HepG2 (cell line): ENCODE measurements around the gene INHA. TPM values are rescaled to one million over a fixed set of nuclear protein-coding genes. Genes with fewer than 3 reads are reported as not detected.

Source experiments
- CENPT ChIP-seq: sonication (generic); formaldehyde crosslinking; IDR thresholded peaks from 2 replicates; pipeline ENCODE4 v1.8.0; 2022; ENCODE audit warnings: low read depth, mild to moderate bottlenecking, moderate library complexity, missing genetic modification reagents
- EP300 ChIP-seq, 3 experiments: sonication (generic) in 1 of 3; formaldehyde crosslinking in 1 of 3; IDR thresholded peaks; 2 replicates each; pipeline versions ENCODE4 v1.5.1 to v1.6.1; 2011 to 2020; ENCODE audit warnings: low read depth in 2 of 3, low read length in 2 of 3, borderline replicate concordance in 1 of 3, improper control_type of control experiment in 1 of 3, mild to moderate bottlenecking in 1 of 3, missing genetic modification reagents in 1 of 3, moderate library complexity in 1 of 3
- MEIS1 ChIP-seq: sonication (generic); formaldehyde crosslinking; IDR thresholded peaks from 2 replicates; pipeline ENCODE4 v1.9.0; 2021; ENCODE audit warnings: mild to moderate bottlenecking, missing genetic modification reagents, moderate library complexity, borderline replicate concordance
- NCOA1 ChIP-seq: sonication (generic); formaldehyde crosslinking; IDR thresholded peaks from 2 replicates; pipeline ENCODE4 v1.9.0; 2021; ENCODE audit warnings: missing genetic modification reagents
- NFYB ChIP-seq: sonication (generic); formaldehyde crosslinking; IDR thresholded peaks from 2 replicates; pipeline ENCODE4 v1.4.0; 2020; ENCODE audit warnings: missing genetic modification reagents
- POLR2G ChIP-seq: fragments of 200-400 bp; formaldehyde crosslinking; IDR thresholded peaks from 2 replicates; pipeline ENCODE4 v1.6.1; 2018; ENCODE audit warnings: mild to moderate bottlenecking, low read depth, low read length, moderate library complexity
- SIN3B ChIP-seq: fragments of 150-350 bp; IDR thresholded peaks from 2 replicates; pipeline ENCODE4 v1.6.1; 2014; ENCODE audit warnings: low read length
- SMARCC2 ChIP-seq: fragments of 450-650 bp; IDR thresholded peaks from 2 replicates; pipeline ENCODE4 v1.6.1; 2017; ENCODE audit warnings: antibody characterized with exemption, mild to moderate bottlenecking
- SP140L ChIP-seq: sonication (generic); formaldehyde crosslinking; IDR thresholded peaks from 2 replicates; pipeline ENCODE4 v1.4.0; 2020; ENCODE audit warnings: missing genetic modification reagents, borderline replicate concordance
- SRF ChIP-seq: IDR thresholded peaks from 2 replicates; pipeline ENCODE4 v1.6.1; 2011; ENCODE audit warnings: mild to moderate bottlenecking, low read depth, low read length, moderate library complexity
- U2AF2 ChIP-seq: fragments of 200-400 bp; formaldehyde crosslinking; IDR thresholded peaks from 2 replicates; pipeline ENCODE4 v1.6.1; 2017; ENCODE audit warnings: low read depth, mild to moderate bottlenecking, low read length
- ZFYVE20 ChIP-seq: sonication (generic); formaldehyde crosslinking; IDR thresholded peaks from 2 replicates; pipeline ENCODE4 v1.8.0; 2023; ENCODE audit warnings: low read depth, mild to moderate bottlenecking, moderate library complexity, missing genetic modification reagents, borderline replicate concordance
- ZNF20 ChIP-seq: sonication (generic); formaldehyde crosslinking; IDR thresholded peaks from 2 replicates; pipeline ENCODE4 v1.4.0; 2020; ENCODE audit warnings: mild to moderate bottlenecking, moderate library complexity, missing genetic modification reagents
- ZNF326 ChIP-seq: sonication (generic); formaldehyde crosslinking; IDR thresholded peaks from 2 replicates; pipeline ENCODE4 v1.4.0; 2020; ENCODE audit warnings: missing genetic modification reagents, borderline replicate concordance
- ZNF383 ChIP-seq: sonication (generic); formaldehyde crosslinking; IDR thresholded peaks from 2 replicates; pipeline ENCODE4 v1.4.0; 2020; ENCODE audit warnings: missing genetic modification reagents, mild to moderate bottlenecking, borderline replicate concordance
- ZNF468 ChIP-seq: sonication (generic); formaldehyde crosslinking; IDR thresholded peaks from 2 replicates; pipeline ENCODE4 v1.8.0; 2022; ENCODE audit warnings: mild to moderate bottlenecking, moderate library complexity, missing genetic modification reagents
- ZNF546 ChIP-seq: sonication (generic); formaldehyde crosslinking; conservative IDR thresholded peaks from 2 replicates; pipeline ENCODE4 v1.8.1; 2023; ENCODE audit warnings: mild to moderate bottlenecking, missing genetic modification reagents
- ZNF598 ChIP-seq: sonication (generic); formaldehyde crosslinking; IDR thresholded peaks from 2 replicates; pipeline ENCODE4 v1.5.1; 2020; ENCODE audit warnings: mild to moderate bottlenecking, missing genetic modification reagents, borderline replicate concordance
- ZNF652 ChIP-seq: IDR thresholded peaks from 2 replicates; pipeline ENCODE4 v1.6.1; 2016; ENCODE audit warnings: low read depth, borderline replicate concordance
- ZSCAN25 ChIP-seq: sonication (generic); formaldehyde crosslinking; IDR thresholded peaks from 2 replicates; pipeline ENCODE4 v1.8.0; 2022; ENCODE audit warnings: mild to moderate bottlenecking, missing genetic modification reagents
- polyA plus RNA-seq, 8 experiments: library from polyadenylated mRNA; depleted of rRNA in 3 of 8; stranded (reverse) in 7 of 8; unstranded in 1 of 8; fragments of >200 nt; fragmentation: Illumina TruSeq in 4 of 8; extraction: Trizol in 4 of 8; gene quantifications; 2 replicates each; pipeline versions ENCODE4 v1.2.1 to v1.2.3, GENCODE V29; 2011 to 2016; ENCODE audit warnings: low read depth in 4 of 8, missing spikeins in 1 of 8, mixed read lengths in 1 of 8; ENCODE audit not compliant: insufficient read depth in 1 of 8
- total RNA-seq, 5 experiments: library from RNA; depleted of rRNA; stranded (reverse); fragments of >200 nt; fragmentation: Illumina TruSeq; extraction: Trizol; gene quantifications; 2 replicates each; pipeline ENCODE4 v1.2.3, GENCODE V29; 2016; ENCODE audit warnings: low read depth in 1 of 5
- TF ChIP-seq, protein P1 (sequence below): sonication (generic); formaldehyde crosslinking; IDR thresholded peaks from 2 replicates; pipeline ENCODE4 v1.4.0; 2020; ENCODE audit warnings: mild to moderate bottlenecking, missing genetic modification reagents
- TF ChIP-seq, protein P2 (sequence below): sonication (generic); IDR thresholded peaks from 2 replicates; pipeline ENCODE4 v1.6.1; 2016; ENCODE audit warnings: low read depth, borderline replicate concordance
- TF ChIP-seq, protein P3 (sequence below): sonication (generic); formaldehyde crosslinking; IDR thresholded peaks from 2 replicates; pipeline ENCODE4 v1.4.0; 2020; ENCODE audit warnings: missing genetic modification reagents
- TF ChIP-seq, protein P4 (sequence below): sonication (generic); formaldehyde crosslinking; IDR thresholded peaks from 2 replicates; pipeline ENCODE4 v1.4.0; 2020; ENCODE audit warnings: low read depth, mild to moderate bottlenecking, missing genetic modification reagents

Gene INHA
- total and polyA plus RNA-seq, 2 of the 13 experiments (the other 11 are each of a cell fraction or from before 2014, with no cell fraction given), result 4.1 to 15.2 TPM

DNA sequence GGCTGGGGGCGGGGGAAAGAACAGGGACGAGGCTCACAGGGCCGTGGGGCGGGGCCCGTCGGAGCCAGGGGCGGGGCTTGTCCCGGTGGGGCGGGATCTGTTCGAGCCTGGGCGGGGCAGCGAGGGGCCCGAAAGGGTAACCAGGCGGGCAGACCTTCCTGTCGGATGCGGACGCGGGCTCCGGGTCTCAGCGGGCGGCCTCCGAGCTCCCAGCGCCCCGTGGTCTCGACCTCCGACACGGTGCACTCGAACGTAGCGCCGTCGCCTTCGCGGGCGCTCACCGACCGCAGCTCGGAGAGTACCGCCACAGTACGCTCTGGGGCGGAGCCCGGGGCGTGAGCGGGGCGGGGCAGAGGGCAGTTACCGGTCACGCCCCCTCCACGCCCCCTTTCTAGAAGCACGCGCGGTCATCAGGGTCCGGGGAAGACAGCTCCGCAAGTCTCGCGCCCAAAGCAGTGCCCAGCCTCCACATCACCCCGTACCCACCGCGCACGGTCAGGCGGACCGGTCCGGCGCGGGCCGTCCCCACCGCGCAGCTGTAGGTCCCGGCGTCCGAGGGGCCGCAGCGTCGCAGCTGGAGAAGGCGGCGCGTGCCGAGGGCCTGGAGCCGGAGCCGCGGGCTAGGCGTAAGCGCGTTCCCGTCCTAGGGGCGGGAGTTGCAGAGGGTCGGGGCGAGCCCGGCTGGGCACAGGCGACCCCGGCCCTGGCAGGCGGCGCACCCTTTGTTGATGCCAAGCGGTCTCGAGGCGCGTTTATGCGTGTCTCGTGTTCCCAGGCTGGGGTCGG, 19.5 kb upstream of the INHA start (continued):
- TF ChIP-seq ZNF652 (CRISPR knock-in tag) (no peak), CENPT (peak; percentile 92), ZNF546 (CRISPR knock-in tag) (no peak), ZSCAN25 (CRISPR knock-in tag) (no peak), ZNF598 (CRISPR knock-in tag) (no peak), EP300 (IDR thresholded peaks at IDR 0.05; ENCODE audit: low read depth in 2 of 2, low read length in 2 of 2) (no peak), EP300 (CRISPR knock-in tag; IDR thresholded peaks at IDR 0.05; ENCODE audit: borderline replicate concordance) (no peak), NFYB (CRISPR knock-in tag) (0 out of 2 replicates have a peak, but pooled peaks have one; percentile 12), ZNF326 (peak; percentile 99), NCOA1 (CRISPR knock-in tag) (no peak), ZNF383 (CRISPR knock-in tag) (no peak), SP140L (CRISPR knock-in tag) (no peak), SIN3B (no peak), U2AF2 (no peak), SRF (no peak), ZFYVE20 (0 out of 2 replicates have a peak, but pooled peaks have one; percentile 63), MEIS1 (CRISPR knock-in tag) (peak; percentile 30; the same call in 1 of the 2 replicates), POLR2G (peak; percentile 64; the same call in 1 of the 2 replicates), ZNF20 (CRISPR knock-in tag) (peak; percentile 85; the same call in 1 of the 2 replicates), ZNF468 (CRISPR knock-in tag) (peak; percentile 93), SMARCC2 (no peak)
- TF ChIP-seq, protein P1, sequence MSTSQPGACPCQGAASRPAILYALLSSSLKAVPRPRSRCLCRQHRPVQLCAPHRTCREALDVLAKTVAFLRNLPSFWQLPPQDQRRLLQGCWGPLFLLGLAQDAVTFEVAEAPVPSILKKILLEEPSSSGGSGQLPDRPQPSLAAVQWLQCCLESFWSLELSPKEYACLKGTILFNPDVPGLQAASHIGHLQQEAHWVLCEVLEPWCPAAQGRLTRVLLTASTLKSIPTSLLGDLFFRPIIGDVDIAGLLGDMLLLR (CRISPR knock-in tag), result 0 out of 2 replicates have a peak, but pooled peaks have one; percentile 61
- TF ChIP-seq, protein P2, sequence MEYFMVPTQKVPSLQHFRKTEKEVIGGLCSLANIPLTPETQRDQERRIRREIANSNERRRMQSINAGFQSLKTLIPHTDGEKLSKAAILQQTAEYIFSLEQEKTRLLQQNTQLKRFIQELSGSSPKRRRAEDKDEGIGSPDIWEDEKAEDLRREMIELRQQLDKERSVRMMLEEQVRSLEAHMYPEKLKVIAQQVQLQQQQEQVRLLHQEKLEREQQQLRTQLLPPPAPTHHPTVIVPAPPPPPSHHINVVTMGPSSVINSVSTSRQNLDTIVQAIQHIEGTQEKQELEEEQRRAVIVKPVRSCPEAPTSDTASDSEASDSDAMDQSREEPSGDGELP, result 0 out of 2 replicates have a peak, but pooled peaks have one; percentile 26
- TF ChIP-seq, protein P3, sequence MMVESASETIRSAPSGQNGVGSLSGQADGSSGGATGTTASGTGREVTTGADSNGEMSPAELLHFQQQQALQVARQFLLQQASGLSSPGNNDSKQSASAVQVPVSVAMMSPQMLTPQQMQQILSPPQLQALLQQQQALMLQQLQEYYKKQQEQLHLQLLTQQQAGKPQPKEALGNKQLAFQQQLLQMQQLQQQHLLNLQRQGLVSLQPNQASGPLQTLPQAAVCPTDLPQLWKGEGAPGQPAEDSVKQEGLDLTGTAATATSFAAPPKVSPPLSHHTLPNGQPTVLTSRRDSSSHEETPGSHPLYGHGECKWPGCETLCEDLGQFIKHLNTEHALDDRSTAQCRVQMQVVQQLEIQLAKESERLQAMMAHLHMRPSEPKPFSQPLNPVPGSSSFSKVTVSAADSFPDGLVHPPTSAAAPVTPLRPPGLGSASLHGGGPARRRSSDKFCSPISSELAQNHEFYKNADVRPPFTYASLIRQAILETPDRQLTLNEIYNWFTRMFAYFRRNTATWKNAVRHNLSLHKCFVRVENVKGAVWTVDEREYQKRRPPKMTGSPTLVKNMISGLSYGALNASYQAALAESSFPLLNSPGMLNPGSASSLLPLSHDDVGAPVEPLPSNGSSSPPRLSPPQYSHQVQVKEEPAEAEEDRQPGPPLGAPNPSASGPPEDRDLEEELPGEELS, result peak; percentile 55; the same call in 1 of the 2 replicates
- TF ChIP-seq, protein P4, sequence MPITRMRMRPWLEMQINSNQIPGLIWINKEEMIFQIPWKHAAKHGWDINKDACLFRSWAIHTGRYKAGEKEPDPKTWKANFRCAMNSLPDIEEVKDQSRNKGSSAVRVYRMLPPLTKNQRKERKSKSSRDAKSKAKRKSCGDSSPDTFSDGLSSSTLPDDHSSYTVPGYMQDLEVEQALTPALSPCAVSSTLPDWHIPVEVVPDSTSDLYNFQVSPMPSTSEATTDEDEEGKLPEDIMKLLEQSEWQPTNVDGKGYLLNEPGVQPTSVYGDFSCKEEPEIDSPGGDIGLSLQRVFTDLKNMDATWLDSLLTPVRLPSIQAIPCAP, result 0 out of 2 replicates have a peak, but pooled peaks have one; percentile 81
